Fibroblast of lung (primary cell): ENCODE results near the gene SLC35C1. TPM values are rescaled to one million over a fixed set of nuclear protein-coding genes. Genes with fewer than 3 reads are reported as not detected.
"Not testable (repeated sequence)": the region's sequence is repeated elsewhere in the genome, so short reads cannot be mapped to it uniquely, and the experiment has no call there.

Experiments
- DNase-seq, 2 donors: peaks; one replicate each; pipeline versions ENCODE4 v3.0.0 to v3.0.0-alpha.2; 2010; ENCODE audit warnings: low read depth in 2 of 2
- H2AFZ ChIP-seq: 2 replicates; pipeline ENCODE4 v1.5.1; 2012; ENCODE audit warnings: low read length, control low read depth, inconsistent platforms
- H3K27ac ChIP-seq: 2 replicates; pipeline ENCODE4 v1.5.1; 2011; ENCODE audit warnings: low read length, control low read depth; ENCODE audit not compliant: insufficient read depth
- H3K27me3 ChIP-seq: 2 replicates; pipeline ENCODE4 v1.5.1; 2011; ENCODE audit warnings: mild to moderate bottlenecking, low read length; ENCODE audit not compliant: control insufficient read depth, insufficient read depth
- H3K36me3 ChIP-seq: 2 replicates; pipeline ENCODE4 v1.5.1; 2011; ENCODE audit warnings: low read length; ENCODE audit not compliant: control insufficient read depth, insufficient read depth
- H3K4me1 ChIP-seq: 2 replicates; pipeline ENCODE4 v1.5.1; 2011; ENCODE audit warnings: low read length; ENCODE audit not compliant: control insufficient read depth, insufficient read depth; ENCODE audit errors: extremely low read depth
- H3K4me2 ChIP-seq: 2 replicates; pipeline ENCODE4 v1.5.1; 2011; ENCODE audit warnings: low read length, control low read depth; ENCODE audit not compliant: insufficient read depth; ENCODE audit errors: extremely low read depth
- H3K4me3 ChIP-seq, 4 experiments: fragments of 200-600 bp in 1 of 4; sonication (generic) in 1 of 4; replicated peaks in 1 of 4; 2 replicates each; pipeline ENCODE4 v1.5.1; 2011 to 2016; ENCODE audit warnings: low read length in 4 of 4, low read depth in 3 of 4, mild to moderate bottlenecking in 3 of 4, control low read depth in 2 of 4, inconsistent platforms in 1 of 4, mixed read lengths in 1 of 4; ENCODE audit not compliant: insufficient read depth in 1 of 4; ENCODE audit errors: control extremely low read depth in 1 of 4
- H3K79me2 ChIP-seq: 2 replicates; pipeline ENCODE4 v1.5.1; 2012; ENCODE audit warnings: mild to moderate bottlenecking, low read length, inconsistent platforms; ENCODE audit not compliant: control insufficient read depth, insufficient read depth
- H3K9ac ChIP-seq: 2 replicates; pipeline ENCODE4 v1.5.1; 2011; ENCODE audit warnings: mild to moderate bottlenecking, low read length, control low read depth; ENCODE audit not compliant: insufficient read depth
- H3K9me3 ChIP-seq: 2 replicates; pipeline ENCODE4 v1.5.1; 2012; ENCODE audit warnings: low read depth, low read length; ENCODE audit not compliant: control insufficient read depth, insufficient read depth
- H4K20me1 ChIP-seq: 2 replicates; pipeline ENCODE4 v1.5.1; 2011; ENCODE audit warnings: low read length; ENCODE audit not compliant: control insufficient read depth, insufficient read depth; ENCODE audit errors: extremely low read depth
- EZH2 ChIP-seq: IDR thresholded peaks from 2 replicates; pipeline ENCODE4 v1.5.1; 2012; ENCODE audit warnings: low read length, control low read depth, mild to moderate bottlenecking; ENCODE audit errors: missing control alignments
- polyA plus RNA-seq, 2 donors: library from polyadenylated mRNA; depleted of rRNA in 1 of 2; stranded (reverse) in 1 of 2; unstranded in 1 of 2; fragments of >200 nt; gene quantifications; 2 replicates each; pipeline ENCODE4 v1.2.1, GENCODE V29; 2011 to 2012; ENCODE audit warnings: missing spikeins in 1 of 2
- total RNA-seq: library from RNA; depleted of rRNA; stranded (reverse); fragments of >200 nt; gene quantifications from 2 replicates; pipeline ENCODE4 v1.2.1, GENCODE V29; 2014
- TF ChIP-seq, protein P1 (sequence below), 2 donors: IDR thresholded peaks in 1 of 2; conservative IDR thresholded peaks in 1 of 2; 1 replicate in 1 of 2; 2 replicates in 1 of 2; pipeline ENCODE4 v1.5.1; 2011 to 2012; ENCODE audit warnings: low read length in 2 of 2, control low read depth in 1 of 2, inconsistent platforms in 1 of 2, low read depth in 1 of 2, mild to moderate bottlenecking in 1 of 2

The SLC35C1 gene
- total and polyA plus RNA-seq, 2 donors (not counting 1 experiment from before 2014, with no cell fraction given), result 6.7 to 10.4 TPM

DNA sequence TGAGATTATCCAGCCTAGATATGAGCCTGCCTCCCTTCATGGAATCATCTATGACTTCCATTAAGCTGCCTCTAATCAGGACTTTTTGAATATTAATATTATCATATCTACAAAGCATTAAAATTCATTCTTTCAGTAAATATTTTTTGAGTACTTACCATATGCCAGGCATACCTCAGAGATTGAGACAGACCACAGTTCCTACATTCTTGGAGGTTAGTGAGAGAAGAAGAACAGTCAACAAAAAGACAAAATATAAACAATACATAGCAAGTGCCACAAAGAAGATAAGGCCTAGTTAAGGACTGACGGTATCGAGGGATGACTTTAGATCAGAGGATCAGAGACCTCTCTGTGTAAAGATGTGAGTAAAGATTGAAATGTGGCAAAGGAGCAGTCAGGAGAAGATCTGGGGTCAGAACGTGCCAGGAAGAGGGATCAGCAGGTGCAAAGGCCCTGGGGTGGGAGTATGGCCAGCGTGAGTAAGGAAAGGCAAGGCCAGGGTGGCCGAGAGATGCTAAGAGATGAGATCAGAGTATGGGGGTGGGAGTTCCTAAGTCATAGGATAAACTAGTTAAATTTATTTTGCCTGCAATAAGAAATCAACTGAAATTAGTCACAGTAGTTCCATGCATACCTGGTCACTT lies 15.4 kb downstream of the SLC35C1 start:
- no peaks in the 10 kb centered on the region for H4K20me1 ChIP-seq
- H3K79me2 ChIP-seq, result no peaks in the 10 kb centered on the region
- no peak overlapping the region for H3K4me3 ChIP-seq
- H3K4me1 ChIP-seq, result no peaks in the 10 kb centered on the region
- no peak overlapping the region for H3K4me2 ChIP-seq
- no peak overlapping the region for H2AFZ ChIP-seq
- H3K9me3 ChIP-seq, result no peaks in the 10 kb centered on the region
- no peaks in the 10 kb centered on the region for H3K27me3 ChIP-seq
- H3K9ac ChIP-seq, result no peak overlapping the region
- H3K36me3 ChIP-seq, result no peaks in the 10 kb centered on the region
- no peak overlapping the region for H3K27ac ChIP-seq
- TF ChIP-seq EZH2, result no peak
- TF ChIP-seq, protein P1, sequence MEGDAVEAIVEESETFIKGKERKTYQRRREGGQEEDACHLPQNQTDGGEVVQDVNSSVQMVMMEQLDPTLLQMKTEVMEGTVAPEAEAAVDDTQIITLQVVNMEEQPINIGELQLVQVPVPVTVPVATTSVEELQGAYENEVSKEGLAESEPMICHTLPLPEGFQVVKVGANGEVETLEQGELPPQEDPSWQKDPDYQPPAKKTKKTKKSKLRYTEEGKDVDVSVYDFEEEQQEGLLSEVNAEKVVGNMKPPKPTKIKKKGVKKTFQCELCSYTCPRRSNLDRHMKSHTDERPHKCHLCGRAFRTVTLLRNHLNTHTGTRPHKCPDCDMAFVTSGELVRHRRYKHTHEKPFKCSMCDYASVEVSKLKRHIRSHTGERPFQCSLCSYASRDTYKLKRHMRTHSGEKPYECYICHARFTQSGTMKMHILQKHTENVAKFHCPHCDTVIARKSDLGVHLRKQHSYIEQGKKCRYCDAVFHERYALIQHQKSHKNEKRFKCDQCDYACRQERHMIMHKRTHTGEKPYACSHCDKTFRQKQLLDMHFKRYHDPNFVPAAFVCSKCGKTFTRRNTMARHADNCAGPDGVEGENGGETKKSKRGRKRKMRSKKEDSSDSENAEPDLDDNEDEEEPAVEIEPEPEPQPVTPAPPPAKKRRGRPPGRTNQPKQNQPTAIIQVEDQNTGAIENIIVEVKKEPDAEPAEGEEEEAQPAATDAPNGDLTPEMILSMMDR (conservative IDR thresholded peaks at IDR 0.05 in 1 of 2, IDR thresholded peaks at IDR 0.05 in 1 of 2; ENCODE audit: low read depth in 1 of 2, low read length in 2 of 2), result no peak
- DNase-seq, result no peak

DNA sequence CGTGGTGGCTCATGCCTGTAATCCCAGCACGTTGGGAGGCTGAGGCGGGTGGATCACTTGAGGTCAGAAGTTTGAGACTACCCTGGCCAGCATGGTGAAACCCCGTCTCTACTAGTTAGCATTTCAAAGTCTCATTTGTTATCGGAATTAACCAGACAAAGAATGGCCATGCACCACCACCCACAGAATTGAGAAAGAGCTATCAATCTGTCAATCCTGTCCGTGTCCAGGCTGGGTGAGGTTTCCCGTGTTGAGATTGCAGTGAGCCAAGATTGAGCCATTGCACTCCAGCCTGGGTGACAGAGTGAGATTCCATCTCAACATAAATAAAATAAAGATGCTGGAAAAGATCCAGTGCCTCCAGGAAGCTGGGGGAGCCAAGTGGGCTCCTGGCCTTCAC lies 21.5 kb downstream of the SLC35C1 start:
- H3K79me2 ChIP-seq, H4K20me1 ChIP-seq, H3K9me3 ChIP-seq, H2AFZ ChIP-seq, H3K9ac ChIP-seq, H3K4me3 ChIP-seq, H3K36me3 ChIP-seq, H3K4me1 ChIP-seq, DNase-seq, H3K27ac ChIP-seq, H3K4me2 ChIP-seq: not testable (repeated sequence)
- peaks cover 26% of the 10 kb centered on the region for H3K27me3 ChIP-seq

DNA sequence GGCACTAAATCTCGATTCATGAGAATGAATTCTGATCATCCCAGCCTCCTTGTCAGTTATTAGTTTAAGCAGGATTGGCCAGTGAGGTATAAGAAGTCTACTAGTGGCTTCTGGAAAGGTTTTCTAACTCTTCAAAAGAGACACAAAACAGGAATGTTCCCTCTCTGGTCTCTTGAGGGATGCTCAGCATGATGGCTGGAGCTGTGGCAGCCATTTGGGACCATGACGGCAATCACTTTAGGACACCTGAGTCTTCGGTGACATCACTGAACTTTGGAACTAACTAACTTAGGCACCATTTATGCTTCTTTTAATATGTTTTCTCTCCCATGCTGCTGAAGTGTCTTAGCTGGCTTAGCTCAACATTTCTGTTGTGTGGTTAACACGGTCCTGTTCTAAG lies 22.2 kb downstream of the SLC35C1 start:
- Histone ChIP-seq H3K36me3 (no peaks in the 10 kb centered on the region), H3K4me1 (no peaks in the 10 kb centered on the region), H3K79me2 (no peaks in the 10 kb centered on the region), H3K27ac (no peak overlapping the region), H2AFZ (no peak overlapping the region), H3K27me3 (peaks cover 29% of the 10 kb centered on the region), H3K4me2 (no peak overlapping the region), H4K20me1 (no peaks in the 10 kb centered on the region), H3K9me3 (no peaks in the 10 kb centered on the region), H3K4me3 (no peak overlapping the region), H3K9ac (no peak overlapping the region)
- no peak for DNase-seq
- TF ChIP-seq EZH2, result no peak
- TF ChIP-seq, protein P1 (conservative IDR thresholded peaks at IDR 0.05 in 1 of 2, IDR thresholded peaks at IDR 0.05 in 1 of 2; ENCODE audit: low read depth in 1 of 2, low read length in 2 of 2), result no peak
